ENCODE data around the gene CALY. TPM values are rescaled to one million over a fixed set of nuclear protein-coding genes. Genes with fewer than 3 reads are reported as not detected.
"Not testable (repeated sequence)": the region's sequence is repeated elsewhere in the genome, so short reads cannot be mapped to it uniquely, and the experiment has no call there.

The CALY gene
- total RNA-seq, 1 donor from 2014 or later = not detected

DNA sequence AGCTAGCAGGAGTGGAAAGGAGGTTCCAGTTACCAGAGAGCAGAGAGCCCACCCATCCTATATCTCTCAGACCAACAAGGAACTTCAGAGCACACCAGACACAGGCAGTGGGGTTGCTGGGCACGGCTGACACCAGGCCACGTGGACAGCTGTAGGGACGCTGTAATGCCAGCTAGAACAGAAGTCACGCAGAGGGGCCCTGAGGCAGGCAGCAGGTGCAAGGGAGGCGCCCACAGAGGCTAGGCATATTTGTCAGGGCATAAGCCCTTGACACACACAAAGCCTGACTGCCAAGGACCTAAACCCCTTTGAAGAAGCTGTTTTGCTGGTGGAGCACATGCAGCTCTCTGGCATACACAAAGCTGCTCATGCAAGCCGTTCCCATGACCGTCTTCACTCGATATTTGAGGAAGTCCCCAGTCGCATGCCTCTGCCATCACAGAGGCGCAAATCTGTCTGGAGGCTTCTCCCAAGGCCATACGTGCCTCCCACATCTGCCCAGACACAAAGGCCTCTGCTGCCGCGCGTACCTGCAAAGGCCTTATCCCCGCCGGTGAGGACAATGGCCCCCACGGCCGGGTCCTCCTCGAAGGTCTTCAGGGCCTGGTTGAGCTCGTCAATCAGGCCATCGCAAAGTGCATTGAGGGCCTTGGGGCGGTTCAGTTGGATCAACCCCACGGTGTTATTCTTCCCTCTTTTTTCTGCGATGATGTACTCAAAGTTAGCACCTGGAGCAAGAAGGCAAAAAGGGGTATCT lies 33.5 kb upstream of the CALY start:
- no peaks in the 10 kb centered on the region for H3K9me3 ChIP-seq (replicated peaks)
- no peaks in the 10 kb centered on the region for H3K27me3 ChIP-seq (ENCODE audit: low read depth)
- H3K4me3 ChIP-seq = no peak overlapping the region
- no peak for TF ChIP-seq CTCF (IDR thresholded peaks at IDR 0.05; ENCODE audit: borderline replicate concordance)
- peaks cover 59% of the 10 kb centered on the region for H3K36me3 ChIP-seq
- intact Hi-C loops (cut with micrococcal nuclease) = no loop called here
- peaks cover 24% of the 10 kb centered on the region for H3K4me1 ChIP-seq
- DNase-seq = no peak
- no peak overlapping the region for H3K27ac ChIP-seq (replicated peaks)

GRCh38 chr10:133368153-133368552 lies 31.5 kb upstream of the CALY start:
- intact Hi-C loops (cut with micrococcal nuclease) = no loop called here
- no peaks in the 10 kb centered on the region for H3K27me3 ChIP-seq (ENCODE audit: low read depth)
- no peak overlapping the region for H3K27ac ChIP-seq (replicated peaks)
- no peak overlapping the region for H3K4me3 ChIP-seq
- H3K9me3 ChIP-seq (replicated peaks) = no peaks in the 10 kb centered on the region
- no peak for DNase-seq
- TF ChIP-seq CTCF (IDR thresholded peaks at IDR 0.05; ENCODE audit: borderline replicate concordance) = no peak
- peaks cover 80% of the 10 kb centered on the region for H3K36me3 ChIP-seq
- H3K4me1 ChIP-seq = peaks cover 19% of the 10 kb centered on the region

DNA sequence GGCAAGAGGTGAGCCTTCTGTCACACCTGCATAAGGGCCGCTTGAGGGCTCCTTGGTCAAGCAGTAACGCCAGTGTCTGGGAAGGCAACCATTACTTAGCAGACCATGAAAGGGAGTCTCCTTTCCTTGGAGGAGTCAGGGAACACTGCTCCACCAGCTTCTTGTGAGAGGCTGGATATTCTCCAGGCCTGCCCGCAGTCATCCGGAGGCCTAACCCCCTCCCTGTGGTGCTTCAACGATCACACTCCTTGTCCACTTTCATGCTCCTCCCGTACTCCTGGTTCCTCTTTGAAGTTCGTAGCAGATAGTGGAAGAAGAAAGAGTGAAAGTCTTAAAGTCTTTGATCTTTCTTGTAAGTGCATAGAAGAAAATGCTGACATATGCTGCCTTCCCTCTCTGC lies 30.8 kb upstream of the CALY start:
- H3K4me3 ChIP-seq; intact Hi-C loops (cut with micrococcal nuclease); H3K9me3 ChIP-seq (replicated peaks); DNase-seq; H3K27ac ChIP-seq (replicated peaks); H3K27me3 ChIP-seq (ENCODE audit: low read depth): not testable (repeated sequence)
- peaks cover 18% of the 10 kb centered on the region for H3K4me1 ChIP-seq
- peaks cover 86% of the 10 kb centered on the region for H3K36me3 ChIP-seq

DNA sequence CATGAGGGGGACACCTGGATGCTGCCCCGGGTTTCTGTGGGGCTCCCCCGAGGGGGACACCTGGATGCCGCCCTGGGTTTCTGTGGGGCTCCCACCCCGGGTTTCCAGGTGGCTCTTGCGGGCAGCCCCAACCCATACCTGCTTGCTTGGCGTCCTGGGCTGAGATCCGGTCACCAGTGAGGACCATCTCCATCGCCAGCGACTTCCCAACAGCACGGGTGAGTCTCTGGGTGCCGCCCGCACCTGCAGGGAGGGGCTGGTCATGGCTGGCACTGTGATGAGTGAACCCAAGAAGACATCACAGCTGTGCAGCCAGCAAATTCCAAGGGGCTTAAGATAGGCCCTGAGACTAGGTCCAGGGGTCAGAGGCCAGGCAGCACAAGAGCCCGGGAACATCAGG lies 30.1 kb upstream of the CALY start:
- no peak for DNase-seq
- Histone ChIP-seq H3K27ac (replicated peaks) (no peak overlapping the region), H3K27me3 (ENCODE audit: low read depth) (no peaks in the 10 kb centered on the region), H3K4me1 (peaks cover 11% of the 10 kb centered on the region), H3K4me3 (no peak overlapping the region), H3K9me3 (replicated peaks) (no peaks in the 10 kb centered on the region), H3K36me3 (peaks cover 93% of the 10 kb centered on the region)
- intact Hi-C loops (cut with micrococcal nuclease) = no loop called here
- no peak for TF ChIP-seq CTCF (IDR thresholded peaks at IDR 0.05; ENCODE audit: borderline replicate concordance)

DNA sequence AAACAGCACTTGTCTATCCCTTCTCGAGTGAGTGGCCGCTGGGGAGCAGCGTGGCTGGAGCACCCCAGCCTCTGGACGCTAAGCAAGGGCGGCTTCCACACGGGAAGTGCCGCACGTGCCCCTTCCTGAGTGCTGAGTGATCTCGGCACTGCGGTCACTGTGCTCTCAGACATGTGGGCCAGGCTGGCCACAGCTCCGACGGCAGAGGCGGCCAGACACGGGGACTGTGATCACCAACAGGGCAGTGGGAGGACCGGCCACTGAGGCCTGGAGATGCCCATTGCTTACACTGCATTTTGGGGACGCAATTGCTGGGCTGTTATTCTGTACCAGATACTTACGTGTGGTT lies 29.4 kb upstream of the CALY start:
- H3K9me3 ChIP-seq (replicated peaks) = no peaks in the 10 kb centered on the region
- no peak for TF ChIP-seq CTCF (IDR thresholded peaks at IDR 0.05; ENCODE audit: borderline replicate concordance)
- H3K4me1 ChIP-seq = peaks cover 8% of the 10 kb centered on the region
- H3K27me3 ChIP-seq (ENCODE audit: low read depth) = no peaks in the 10 kb centered on the region
- H3K4me3 ChIP-seq = no peak overlapping the region
- H3K36me3 ChIP-seq = peaks cover 87% of the 10 kb centered on the region
- DNase-seq = no peak
- intact Hi-C loops (cut with micrococcal nuclease) = no loop called here
- H3K27ac ChIP-seq (replicated peaks) = no peak overlapping the region

DNA sequence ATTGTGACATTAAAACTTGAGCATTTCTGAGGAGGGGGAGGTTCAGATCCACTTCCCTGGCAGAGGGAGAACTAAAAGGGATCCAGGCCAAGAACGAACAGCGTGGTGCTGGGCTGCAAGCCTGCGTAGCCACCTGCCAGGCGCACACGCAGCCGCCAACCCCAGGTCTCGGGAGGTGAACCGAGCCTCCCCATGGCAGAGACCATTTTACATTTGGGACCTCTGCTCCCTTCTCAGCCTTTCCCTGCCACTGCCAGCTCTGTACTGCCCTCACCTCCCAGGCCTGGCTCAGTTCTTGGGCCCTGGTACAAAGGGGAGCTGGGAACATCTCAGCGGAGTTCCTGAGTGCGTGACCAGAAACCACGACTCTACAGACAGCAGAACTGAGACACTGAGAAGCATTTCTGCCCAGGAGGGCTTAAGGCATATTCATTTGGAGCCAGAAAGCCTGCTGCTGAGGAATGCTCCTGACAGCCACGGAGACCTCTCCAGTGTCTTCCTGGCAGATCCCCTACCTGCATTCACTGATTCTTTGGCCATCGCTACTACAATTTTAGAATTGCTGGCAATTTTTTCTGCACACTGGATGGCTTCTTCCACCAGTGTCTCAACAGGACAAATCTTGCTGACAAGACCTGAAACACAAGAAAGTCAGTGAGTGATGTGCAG lies 28.9 kb upstream of the CALY start:
- H3K9me3 ChIP-seq (replicated peaks) = no peaks in the 10 kb centered on the region
- H3K27me3 ChIP-seq (ENCODE audit: low read depth) = no peaks in the 10 kb centered on the region
- H3K27ac ChIP-seq (replicated peaks) = peak overlapping the region; percentile 58
- peaks cover 8% of the 10 kb centered on the region for H3K4me1 ChIP-seq
- TF ChIP-seq CTCF (IDR thresholded peaks at IDR 0.05; ENCODE audit: borderline replicate concordance) = no peak
- DNase-seq = no peak
- intact Hi-C loops (cut with micrococcal nuclease) = no loop called here
- H3K4me3 ChIP-seq = no peak overlapping the region
- H3K36me3 ChIP-seq = peaks cover 84% of the 10 kb centered on the region

Measured in left ventricle myocardium inferior (tissue), 1 donor.